Measurements from ENCODE around the gene ZBTB20.

Gene ZBTB20

DNA sequence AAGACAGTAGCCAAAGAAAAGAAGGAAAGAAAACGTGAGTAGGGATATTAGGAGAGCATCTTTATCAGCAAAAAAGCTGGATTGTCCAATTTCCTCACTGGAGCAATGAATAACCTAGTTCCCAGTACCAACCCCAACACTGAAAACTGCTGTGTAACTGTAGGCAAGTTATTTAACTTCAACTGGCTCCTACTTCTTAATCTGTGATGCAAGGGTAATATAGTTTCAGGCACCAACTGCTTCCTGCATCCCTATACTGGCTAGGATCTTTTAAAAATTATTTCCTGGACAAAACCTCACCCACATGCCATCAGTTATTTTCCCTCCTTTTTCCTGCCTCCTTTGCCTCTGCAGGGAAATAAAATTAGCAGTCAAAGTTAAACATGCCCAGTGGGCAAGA, 59.6 kb downstream of the ZBTB20 start:
- ATAC-seq: no peak
- TF ChIP-seq OSR1 (CRISPR knock-in tag; IDR thresholded peaks at IDR 0.05) (no peak), TCF4 (CRISPR knock-in tag; IDR thresholded peaks at IDR 0.05; ENCODE audit: borderline replicate concordance) (no peak), TOX (CRISPR knock-in tag; IDR thresholded peaks at IDR 0.05; ENCODE audit: borderline replicate concordance) (no peak), ISL1 (CRISPR knock-in tag; IDR thresholded peaks at IDR 0.05) (no peak), ZNF8 (CRISPR knock-in tag; IDR thresholded peaks at IDR 0.05) (no peak), SNAI2 (CRISPR knock-in tag; IDR thresholded peaks at IDR 0.05) (no peak), ZNF70 (CRISPR knock-in tag; IDR thresholded peaks at IDR 0.05) (no peak), CSDC2 (CRISPR knock-in tag; IDR thresholded peaks at IDR 0.05) (no peak), ARNTL (CRISPR knock-in tag; IDR thresholded peaks at IDR 0.05; ENCODE audit: borderline replicate concordance, low read depth) (no peak), ZFP3 (CRISPR knock-in tag; IDR thresholded peaks at IDR 0.05) (no peak), BACH2 (CRISPR knock-in tag; IDR thresholded peaks at IDR 0.05; ENCODE audit: borderline replicate concordance) (no peak), ZFP30 (CRISPR knock-in tag; IDR thresholded peaks at IDR 0.05) (no peak), RARB (CRISPR knock-in tag; IDR thresholded peaks at IDR 0.05) (no peak), ZC3H10 (CRISPR knock-in tag; IDR thresholded peaks at IDR 0.05) (no peak)
- TF ChIP-seq, protein P1, sequence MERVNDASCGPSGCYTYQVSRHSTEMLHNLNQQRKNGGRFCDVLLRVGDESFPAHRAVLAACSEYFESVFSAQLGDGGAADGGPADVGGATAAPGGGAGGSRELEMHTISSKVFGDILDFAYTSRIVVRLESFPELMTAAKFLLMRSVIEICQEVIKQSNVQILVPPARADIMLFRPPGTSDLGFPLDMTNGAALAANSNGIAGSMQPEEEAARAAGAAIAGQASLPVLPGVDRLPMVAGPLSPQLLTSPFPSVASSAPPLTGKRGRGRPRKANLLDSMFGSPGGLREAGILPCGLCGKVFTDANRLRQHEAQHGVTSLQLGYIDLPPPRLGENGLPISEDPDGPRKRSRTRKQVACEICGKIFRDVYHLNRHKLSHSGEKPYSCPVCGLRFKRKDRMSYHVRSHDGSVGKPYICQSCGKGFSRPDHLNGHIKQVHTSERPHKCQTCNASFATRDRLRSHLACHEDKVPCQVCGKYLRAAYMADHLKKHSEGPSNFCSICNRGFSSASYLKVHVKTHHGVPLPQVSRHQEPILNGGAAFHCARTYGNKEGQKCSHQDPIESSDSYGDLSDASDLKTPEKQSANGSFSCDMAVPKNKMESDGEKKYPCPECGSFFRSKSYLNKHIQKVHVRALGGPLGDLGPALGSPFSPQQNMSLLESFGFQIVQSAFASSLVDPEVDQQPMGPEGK (CRISPR knock-in tag; IDR thresholded peaks at IDR 0.05; ENCODE audit: borderline replicate concordance): no peak
- TF ChIP-seq, protein P2, sequence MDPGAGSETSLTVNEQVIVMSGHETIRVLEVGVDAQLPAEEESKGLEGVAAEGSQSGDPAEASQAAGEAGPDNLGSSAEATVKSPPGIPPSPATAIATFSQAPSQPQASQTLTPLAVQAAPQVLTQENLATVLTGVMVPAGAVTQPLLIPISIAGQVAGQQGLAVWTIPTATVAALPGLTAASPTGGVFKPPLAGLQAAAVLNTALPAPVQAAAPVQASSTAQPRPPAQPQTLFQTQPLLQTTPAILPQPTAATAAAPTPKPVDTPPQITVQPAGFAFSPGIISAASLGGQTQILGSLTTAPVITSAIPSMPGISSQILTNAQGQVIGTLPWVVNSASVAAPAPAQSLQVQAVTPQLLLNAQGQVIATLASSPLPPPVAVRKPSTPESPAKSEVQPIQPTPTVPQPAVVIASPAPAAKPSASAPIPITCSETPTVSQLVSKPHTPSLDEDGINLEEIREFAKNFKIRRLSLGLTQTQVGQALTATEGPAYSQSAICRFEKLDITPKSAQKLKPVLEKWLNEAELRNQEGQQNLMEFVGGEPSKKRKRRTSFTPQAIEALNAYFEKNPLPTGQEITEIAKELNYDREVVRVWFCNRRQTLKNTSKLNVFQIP (CRISPR knock-in tag; IDR thresholded peaks at IDR 0.05; ENCODE audit: borderline replicate concordance, low read depth): no peak
- TF ChIP-seq, protein P3, sequence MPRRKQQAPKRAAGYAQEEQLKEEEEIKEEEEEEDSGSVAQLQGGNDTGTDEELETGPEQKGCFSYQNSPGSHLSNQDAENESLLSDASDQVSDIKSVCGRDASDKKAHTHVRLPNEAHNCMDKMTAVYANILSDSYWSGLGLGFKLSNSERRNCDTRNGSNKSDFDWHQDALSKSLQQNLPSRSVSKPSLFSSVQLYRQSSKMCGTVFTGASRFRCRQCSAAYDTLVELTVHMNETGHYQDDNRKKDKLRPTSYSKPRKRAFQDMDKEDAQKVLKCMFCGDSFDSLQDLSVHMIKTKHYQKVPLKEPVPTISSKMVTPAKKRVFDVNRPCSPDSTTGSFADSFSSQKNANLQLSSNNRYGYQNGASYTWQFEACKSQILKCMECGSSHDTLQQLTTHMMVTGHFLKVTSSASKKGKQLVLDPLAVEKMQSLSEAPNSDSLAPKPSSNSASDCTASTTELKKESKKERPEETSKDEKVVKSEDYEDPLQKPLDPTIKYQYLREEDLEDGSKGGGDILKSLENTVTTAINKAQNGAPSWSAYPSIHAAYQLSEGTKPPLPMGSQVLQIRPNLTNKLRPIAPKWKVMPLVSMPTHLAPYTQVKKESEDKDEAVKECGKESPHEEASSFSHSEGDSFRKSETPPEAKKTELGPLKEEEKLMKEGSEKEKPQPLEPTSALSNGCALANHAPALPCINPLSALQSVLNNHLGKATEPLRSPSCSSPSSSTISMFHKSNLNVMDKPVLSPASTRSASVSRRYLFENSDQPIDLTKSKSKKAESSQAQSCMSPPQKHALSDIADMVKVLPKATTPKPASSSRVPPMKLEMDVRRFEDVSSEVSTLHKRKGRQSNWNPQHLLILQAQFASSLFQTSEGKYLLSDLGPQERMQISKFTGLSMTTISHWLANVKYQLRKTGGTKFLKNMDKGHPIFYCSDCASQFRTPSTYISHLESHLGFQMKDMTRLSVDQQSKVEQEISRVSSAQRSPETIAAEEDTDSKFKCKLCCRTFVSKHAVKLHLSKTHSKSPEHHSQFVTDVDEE (CRISPR knock-in tag; IDR thresholded peaks at IDR 0.05): no peak

DNA sequence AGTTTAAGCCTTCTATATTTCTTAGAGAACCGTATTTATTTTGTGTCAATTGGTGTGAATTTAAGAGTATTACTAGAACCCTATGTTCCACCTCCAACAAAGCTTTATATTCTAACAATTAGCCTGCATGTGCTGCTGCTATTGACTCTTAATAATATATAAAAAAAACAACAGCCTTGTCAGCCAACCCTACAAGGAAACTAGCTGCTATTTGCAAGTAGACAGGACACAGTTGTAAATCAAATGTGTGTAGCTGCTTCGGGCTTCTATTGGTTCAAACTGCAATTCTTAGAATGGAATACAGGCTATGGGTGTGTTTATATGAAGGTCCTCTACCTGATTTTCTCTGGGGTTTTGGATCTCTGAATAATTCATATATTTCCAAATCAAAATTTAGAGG, 60.7 kb downstream of the ZBTB20 start:
- no peak for ATAC-seq
- no peak for TF ChIP-seq OSR1 (CRISPR knock-in tag; IDR thresholded peaks at IDR 0.05)
- no peak for TF ChIP-seq RARB (CRISPR knock-in tag; IDR thresholded peaks at IDR 0.05)
- no peak for TF ChIP-seq ZNF8 (CRISPR knock-in tag; IDR thresholded peaks at IDR 0.05)
- TF ChIP-seq ESRRG (CRISPR knock-in tag; IDR thresholded peaks at IDR 0.05): no peak
- TF ChIP-seq ISL1 (CRISPR knock-in tag; IDR thresholded peaks at IDR 0.05): no peak
- TF ChIP-seq ZC3H10 (CRISPR knock-in tag; IDR thresholded peaks at IDR 0.05): no peak
- TF ChIP-seq ZFP3 (CRISPR knock-in tag; IDR thresholded peaks at IDR 0.05): no peak
- TF ChIP-seq, protein P1 (CRISPR knock-in tag; IDR thresholded peaks at IDR 0.05; ENCODE audit: borderline replicate concordance): no peak
- TF ChIP-seq, protein P4, sequence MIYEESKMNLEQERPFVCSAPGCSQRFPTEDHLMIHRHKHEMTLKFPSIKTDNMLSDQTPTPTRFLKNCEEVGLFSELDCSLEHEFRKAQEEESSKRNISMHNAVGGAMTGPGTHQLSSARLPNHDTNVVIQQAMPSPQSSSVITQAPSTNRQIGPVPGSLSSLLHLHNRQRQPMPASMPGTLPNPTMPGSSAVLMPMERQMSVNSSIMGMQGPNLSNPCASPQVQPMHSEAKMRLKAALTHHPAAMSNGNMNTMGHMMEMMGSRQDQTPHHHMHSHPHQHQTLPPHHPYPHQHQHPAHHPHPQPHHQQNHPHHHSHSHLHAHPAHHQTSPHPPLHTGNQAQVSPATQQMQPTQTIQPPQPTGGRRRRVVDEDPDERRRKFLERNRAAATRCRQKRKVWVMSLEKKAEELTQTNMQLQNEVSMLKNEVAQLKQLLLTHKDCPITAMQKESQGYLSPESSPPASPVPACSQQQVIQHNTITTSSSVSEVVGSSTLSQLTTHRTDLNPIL (CRISPR knock-in tag; IDR thresholded peaks at IDR 0.05; ENCODE audit: low read depth): no peak
- TF ChIP-seq BACH2 (CRISPR knock-in tag; IDR thresholded peaks at IDR 0.05; ENCODE audit: borderline replicate concordance): no peak
- TF ChIP-seq PPARA (CRISPR knock-in tag; IDR thresholded peaks at IDR 0.05; ENCODE audit: borderline replicate concordance): no peak

DNA sequence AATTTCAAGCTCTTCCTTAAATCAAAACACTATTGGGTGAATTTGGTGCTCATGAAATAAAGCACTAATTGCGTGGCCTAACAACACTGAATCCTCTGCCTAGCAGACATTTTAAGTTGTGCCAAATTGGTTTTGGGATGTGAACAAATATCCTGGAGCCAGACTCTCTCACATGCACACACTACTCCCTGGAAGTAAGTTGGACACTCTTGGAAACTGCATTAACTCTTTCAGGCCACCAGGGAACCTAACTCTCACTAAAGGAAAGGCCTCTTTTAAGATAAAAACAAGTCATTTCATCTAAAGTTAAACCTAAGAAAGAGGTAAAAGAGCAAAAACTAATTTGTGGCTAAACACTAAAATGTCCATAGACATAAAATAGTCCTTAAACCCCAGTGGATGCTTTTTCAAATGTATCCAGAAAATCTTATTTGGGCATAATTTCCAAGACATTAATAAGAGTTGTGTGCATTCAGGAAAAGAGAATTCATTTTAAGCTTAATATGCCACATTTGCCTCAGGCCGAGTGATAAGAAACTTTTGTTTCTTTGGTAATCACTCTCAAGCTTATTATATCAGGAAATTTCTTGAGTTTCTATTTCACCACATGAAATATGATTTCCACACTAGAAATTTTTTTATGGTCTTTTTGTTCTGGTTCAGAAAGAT, 61.8 kb downstream of the ZBTB20 start:
- ATAC-seq: no peak
- no peak for TF ChIP-seq GLIS3 (CRISPR knock-in tag; IDR thresholded peaks at IDR 0.05)
- no peak for TF ChIP-seq ZFP3 (CRISPR knock-in tag; IDR thresholded peaks at IDR 0.05)
- TF ChIP-seq RARB (CRISPR knock-in tag; IDR thresholded peaks at IDR 0.05): no peak
- no peak for TF ChIP-seq ZNF565 (CRISPR knock-in tag; conservative IDR thresholded peaks at IDR 0.05; ENCODE audit: low read depth)
- no peak for TF ChIP-seq SNAI2 (CRISPR knock-in tag; IDR thresholded peaks at IDR 0.05)

Measured in SK-N-SH treated with all-trans-retinoic acid at 6 μM for 48 hours (cell line).